HG03103 (cell line): ENCODE measurements around the gene SH3GL3.

Experiments
- ATAC-seq: cut with Tn5 transposase; IDR thresholded peaks from one replicate; pipeline ENCODE4 v1.9.1; 2021; ENCODE audit warnings: low read depth; ENCODE audit not compliant: unreplicated experiment

SH3GL3 gene

DNA sequence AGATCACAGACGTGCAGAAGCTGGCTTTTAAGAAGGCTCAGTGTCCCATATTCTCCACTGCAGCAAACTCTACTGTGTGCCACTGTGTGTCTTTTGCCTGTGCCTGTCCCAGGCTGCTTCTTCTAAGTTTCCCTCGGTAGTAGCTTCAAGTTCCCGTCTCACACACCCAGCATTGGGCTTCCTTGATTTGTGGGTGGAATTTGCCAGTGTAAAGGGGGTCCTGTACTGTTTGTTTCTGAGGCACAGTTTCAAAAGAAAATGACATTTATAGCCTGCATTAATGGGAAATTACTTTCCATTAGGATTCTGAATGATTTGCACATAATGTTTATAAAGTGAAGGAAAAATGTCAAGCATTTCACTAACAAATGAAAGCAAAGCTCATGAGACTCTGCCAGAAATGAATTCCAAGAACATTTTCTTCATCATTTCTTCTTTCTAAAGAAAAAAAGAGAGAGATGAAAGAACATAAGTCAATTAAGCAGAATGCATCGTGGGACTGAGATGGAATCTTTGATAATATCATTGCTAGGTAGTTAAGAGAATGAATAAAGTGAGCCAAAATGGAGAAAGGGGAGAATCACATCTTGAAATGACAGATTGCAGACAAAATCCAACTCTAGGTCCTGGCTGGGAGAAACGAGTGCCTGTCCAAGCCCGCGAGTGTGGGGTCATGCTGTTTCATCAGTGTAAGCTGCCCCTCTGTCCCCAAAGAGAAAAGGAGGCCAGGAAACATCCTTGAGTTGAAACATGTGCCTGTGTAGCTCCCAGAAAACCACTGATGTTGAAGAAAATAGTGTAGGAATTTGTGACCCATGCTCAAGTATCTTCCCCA, 158.2 kb downstream of the SH3GL3 start:
- no peak for ATAC-seq

DNA sequence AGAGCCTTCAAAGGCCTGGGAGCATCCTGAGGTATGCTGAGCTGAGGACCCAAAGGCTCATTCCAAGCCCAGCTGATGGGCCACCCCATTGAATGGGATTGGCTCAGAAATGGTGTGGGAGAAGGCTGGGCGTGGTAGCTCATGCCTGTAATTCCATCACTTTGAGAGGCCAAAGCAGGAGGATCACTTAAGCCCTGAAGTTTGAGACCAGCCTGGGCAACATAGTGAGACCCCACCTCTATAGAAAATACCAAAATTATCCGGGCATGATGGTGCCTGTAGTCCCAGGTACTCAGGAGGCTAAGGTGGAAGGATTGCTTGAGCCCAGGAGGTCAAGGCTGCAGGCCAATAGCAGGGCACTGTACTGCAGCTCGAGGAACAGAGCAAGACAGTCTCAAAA, 163.0 kb downstream of the SH3GL3 start:
- ATAC-seq: no peak

DNA sequence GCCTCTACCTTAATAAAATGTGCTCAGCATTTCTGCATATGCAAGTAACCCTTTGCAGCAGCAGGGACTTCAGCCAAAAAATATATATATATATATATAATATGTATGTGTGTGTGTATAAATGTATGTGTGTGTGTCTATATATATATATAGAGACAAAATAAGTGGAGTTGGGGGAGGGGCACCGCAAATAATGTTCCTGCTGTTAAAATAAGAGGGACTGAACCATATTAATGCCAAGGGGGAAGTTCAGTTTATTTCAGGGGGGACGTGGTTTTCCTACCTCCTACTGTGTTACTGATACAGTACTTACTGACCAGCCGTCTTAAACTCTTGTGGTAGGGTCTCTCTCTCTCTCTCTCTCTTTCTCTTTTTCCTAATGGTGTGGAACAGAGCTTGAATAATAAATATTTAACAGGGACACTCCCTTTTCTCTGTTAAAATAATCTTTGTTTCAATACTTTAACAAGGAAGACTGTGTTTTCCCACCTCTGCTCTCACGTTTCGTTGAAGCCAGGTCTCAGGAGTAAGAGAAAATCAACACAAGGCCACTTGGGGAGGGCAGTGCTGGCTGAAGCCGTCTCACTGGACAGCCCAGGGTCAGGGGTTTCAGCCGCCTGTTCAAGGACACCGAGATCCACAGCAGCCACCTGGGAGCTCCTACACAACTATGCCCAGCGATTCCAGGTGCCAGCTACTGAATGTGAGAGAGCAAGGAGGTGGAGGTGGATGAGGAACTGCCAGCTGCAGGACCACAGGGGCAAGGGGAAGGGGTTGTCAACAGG, 164.0 kb downstream of the SH3GL3 start:
- no peak for ATAC-seq

DNA sequence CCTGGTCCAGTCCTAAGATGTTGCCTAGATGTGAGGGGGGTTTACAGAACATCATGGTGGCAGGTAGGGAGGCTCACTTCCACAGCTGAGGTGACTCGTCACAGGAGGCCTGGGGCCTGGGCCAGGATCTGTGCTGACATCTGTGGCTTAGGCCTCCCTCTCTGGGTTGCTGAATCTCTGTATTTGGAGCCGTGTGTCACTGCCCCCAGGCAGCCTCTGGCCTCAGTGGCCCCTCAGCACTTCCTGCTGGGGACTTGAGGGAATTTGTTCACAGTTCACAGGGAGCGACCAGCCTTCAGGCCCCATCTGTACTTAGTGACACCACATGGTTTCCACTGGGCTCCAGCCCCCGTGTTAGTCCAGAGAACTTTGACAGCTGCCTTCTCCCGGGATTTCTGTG, 165.1 kb downstream of the SH3GL3 start:
- ATAC-seq: no peak

DNA sequence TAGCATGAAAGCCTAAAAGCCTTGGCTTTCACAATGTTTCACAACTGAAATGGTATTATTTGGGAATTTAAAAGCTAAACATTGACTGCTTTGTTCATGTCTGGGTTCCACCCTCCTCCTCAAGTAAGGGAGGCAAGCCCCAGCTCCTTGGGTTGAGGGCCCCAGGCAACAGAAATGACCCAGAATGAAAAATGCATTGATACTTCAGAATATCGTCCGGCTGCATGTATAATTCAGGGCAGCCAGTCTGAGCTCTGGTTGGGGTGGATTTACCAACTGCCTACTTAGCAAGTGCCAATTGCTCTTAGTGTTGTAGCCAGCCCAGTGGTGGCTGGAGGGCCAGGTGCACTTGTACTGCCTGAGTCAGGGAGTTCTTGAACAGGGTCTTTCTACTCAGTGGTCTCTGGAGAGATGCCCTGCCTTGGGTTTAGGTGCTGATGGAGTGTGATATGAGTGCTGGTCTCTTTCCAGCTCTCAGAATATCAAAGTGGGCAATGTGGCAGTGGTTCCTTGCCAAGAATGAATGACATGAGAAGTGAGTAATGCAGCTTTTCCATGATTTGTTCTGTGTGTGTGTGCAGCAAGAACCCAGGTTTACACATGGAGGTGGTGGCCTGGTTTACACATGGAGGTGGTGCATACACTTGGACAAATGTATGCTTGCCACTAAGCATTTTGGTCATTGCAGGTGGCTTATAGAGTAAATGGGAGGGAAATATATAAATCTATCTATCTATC, 165.9 kb downstream of the SH3GL3 start:
- ATAC-seq: no peak

DNA sequence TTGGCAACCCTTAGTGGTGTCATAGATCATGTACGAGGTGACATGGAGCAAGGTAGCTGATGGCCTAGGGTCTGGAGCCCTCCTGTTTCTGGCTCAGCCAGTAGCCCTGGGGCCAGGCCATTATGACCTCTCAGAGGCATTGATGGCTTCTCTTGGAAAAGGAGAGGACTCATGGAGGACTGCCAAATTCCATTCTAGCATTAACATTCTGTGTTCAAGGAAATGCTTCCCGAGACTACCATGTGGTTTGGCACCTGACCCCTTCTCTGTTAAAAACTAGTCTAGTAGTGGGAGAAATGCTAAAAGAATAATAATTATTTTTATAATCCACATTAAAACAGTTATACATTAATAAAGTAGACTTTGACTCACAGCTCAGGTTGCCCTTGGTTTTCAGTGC, 166.6 kb downstream of the SH3GL3 start:
- ATAC-seq: no peak

DNA sequence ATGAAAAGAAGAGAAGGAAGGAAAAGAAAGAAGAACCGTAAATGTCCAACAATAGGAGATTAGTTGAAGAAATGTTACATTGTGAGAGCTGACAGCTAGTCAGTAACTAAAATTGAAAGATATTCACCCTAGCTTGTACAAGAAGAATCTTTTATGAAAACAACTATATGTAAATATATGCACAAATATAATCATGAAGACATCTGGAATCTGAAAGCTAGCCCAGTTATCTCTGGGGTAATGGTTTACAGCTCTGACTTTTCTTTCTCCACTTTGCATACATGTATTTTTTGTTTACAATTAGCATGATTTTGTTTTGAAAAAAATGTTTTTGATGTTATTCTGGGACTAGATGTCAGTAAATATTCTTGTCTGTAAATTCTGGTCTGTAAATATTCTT, 169.7 kb downstream of the SH3GL3 start:
- ATAC-seq: no peak

DNA sequence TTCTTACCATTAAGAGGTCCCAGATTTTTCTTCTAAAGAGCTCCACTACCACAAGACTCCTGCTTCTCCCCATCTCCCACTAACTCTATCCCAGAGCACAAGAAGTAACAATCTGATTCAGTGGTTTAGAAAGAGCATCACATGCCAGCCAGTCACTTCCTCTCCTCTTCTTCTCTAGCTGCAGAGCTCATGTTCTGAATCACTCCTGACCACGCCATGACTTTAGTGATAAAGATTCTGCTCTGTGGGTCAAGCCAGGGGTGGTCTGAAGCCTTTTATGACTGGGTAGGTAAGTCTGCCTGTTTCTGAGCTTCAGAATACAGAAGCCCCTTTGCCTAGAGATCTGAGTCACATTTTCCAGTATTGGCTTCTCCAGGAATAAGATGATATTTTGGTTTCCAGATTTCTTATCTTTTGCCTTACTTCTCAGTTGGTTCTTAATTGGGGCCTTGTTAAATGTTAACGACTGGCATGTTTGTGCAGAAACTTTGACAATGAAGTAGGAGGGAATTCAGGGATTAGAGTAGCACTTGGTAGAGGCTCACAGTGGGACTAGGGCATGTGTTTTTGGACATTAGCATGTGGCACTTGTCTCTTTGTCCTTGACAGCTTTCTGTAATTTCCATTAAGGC, 179.1 kb downstream of the SH3GL3 start:
- no peak for ATAC-seq

DNA sequence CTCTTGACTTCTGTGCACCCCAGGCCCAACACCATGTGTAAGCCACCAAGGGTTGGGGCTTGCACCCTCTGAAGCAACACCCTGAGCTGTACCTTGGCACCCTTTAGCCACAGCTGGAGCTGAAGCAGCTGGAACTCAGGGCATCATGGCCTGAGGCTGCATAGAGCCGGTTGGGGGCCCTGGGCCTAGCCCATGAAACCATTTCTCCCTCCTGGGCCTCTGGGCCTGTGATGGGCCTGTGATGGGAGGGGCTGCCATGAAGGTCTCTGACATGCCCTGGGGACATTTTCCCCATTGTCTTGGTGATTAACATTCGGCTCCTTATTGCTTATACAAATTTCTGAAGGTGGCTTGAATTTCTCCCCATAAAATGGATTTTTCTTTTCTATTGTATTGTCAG, 184.4 kb downstream of the SH3GL3 start:
- no peak for ATAC-seq

DNA sequence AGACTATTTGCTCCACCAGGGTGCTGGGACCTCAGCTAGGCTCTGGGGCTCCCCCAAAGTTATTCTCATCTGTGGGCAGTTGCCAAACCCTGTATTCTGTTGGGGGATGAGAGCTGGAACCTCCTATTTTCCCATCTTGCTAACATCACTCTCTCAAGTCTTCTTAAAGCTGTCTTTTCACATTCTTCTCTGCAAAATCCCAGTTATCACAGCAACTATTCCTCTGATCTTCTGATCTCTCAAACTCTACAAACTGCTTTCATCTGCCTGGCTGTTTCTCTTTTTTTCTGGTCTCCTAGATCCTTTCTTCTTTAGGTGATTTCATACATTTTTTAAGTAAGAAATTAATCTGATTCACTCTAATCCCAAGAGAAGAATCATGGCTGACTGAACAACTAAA, 196.1 kb downstream of the SH3GL3 start:
- no peak for ATAC-seq

DNA sequence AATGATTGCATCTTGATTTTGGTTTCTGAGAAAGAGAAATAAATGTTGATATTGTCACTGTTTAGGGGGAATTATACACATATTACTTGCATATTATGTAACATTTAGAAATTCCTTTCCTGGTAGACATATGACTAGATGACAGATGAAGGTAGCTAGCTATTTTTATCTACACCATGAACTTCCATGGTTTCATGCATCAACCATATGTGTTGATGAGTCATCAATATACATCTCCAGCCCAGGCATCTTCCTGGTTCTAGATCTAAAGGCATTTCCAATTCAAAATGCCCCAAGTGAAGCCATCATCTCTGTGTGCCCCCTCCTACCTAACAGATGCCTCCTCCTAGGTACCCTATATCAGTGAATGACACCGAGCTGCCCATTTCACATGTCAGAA, 197.3 kb downstream of the SH3GL3 start:
- ATAC-seq: no peak

DNA sequence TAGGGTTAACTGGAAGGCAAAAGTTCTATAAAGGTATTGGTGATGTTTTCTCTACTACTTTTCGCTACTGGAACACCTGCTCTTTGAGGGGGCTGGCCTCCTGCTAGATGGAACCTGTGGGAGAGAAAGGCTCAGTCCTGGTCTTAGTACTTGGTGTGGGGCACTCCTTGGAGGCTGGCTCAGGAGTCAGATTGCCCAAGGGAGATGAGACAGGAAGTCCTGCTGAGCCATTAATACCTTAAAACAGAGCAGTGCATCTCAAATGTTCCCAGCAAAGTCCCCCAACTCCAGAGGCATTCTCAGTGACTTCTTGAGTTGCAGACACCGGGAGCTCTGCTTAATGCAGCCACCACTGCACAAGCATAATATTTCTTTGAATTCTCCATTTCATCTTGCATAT, 203.7 kb downstream of the SH3GL3 start:
- no peak for ATAC-seq

DNA sequence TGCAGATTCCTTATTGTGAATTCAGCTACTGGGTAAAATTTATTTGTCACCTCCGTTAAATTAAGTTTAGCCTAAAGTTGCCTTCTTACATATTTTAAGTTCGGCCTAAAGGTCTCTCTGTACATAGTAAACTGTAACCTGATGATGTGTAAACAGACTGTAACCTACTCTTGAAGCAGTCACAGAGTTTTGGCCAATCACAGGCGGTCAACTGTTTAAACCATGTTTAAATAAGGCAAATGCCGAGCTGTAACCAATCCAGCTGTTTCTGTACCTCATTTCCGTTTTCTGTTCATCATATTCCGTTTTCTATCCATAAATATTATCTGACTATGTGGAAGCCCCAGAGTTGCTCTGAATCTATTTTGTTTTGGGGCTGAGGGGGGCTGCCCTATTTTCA, 204.4 kb downstream of the SH3GL3 start:
- no peak for ATAC-seq

DNA sequence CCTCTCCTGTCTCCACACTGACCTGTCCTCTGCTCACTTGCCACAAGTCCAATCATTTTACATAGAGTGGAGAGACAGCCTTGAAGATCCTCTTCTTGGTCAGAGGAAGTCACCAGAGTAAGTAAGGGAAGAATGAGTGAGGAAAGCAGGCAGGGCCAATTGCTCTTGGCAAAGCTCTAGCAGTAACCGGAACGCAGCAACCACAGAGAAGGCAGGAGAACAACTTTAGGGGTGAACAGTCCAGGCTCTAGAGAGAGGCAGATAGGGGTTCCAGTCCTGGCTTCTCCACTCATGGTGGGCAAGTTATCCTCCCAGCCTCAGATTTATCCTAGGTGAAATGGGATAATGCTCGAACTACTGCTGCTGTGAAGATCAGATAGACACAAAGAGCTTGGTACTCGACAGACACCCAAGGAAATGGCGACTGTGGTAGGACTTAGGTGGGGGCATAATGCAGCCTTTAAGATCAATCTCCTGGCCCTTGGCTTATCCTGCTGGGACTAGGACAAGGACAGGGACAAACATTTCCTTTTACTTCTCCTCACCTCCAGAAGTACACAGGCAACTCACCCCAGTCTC, 205.6 kb downstream of the SH3GL3 start:
- ATAC-seq: no peak

DNA sequence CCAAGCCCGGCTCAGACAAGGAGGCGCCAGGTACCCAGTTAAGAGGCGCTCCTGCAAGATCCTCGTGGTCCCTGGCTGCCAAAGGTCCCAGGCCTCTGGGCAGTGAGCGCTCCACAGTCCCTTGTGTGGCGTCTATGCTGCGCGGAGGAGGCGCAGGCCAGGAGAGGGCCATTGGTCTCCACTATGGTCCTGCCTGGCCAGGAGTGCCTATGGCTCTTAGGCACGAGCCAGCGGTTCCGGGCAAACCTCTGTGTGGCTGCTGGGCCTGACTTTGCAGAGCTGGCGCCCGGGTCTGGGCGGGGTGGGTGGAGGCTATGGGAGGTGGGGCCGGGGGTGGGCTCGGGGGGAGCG, 206.1 kb downstream of the SH3GL3 start:
- ATAC-seq: no peak

DNA sequence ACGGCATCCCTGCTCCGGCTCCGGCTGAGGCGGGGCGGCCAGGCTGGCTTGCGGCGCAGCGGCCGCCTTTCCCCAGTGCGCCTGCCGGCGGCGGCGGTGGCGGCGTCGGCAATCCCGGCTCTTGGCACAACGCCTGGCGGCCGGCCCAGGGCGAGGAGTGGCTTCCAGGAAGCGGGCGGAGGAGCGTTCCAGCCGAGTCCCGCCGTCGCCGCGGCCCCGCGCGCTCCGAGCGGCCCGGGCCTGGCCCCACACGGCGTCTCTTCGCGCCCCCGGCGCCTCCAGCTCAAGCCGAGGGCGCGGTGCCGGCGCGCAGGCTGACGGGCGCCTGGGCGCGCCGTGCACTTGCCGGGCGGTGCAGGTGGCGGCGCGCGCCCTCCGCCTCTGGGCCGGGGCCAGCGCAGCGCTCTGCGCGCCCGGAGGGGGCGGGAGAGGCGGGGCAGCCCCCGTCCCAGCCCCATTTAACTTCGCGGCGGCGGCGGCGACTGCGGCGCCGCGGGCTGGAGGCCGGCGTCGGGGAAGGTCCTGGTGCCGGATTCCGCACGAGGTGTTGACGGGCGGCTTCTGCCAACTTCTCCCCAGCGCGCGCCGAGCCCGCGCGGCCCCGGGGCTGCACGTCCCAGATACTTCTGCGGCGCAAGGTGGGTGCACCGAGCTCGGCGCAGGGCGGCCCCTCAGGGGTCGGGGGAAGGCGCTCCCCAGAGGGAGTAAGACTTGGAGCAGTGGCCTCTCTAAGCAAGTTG, 206.7 kb downstream of the SH3GL3 start, which contains the start of gene ADAMTSL3:
ADAMTSL3 (plus strand) TSS at position 485 of the 740 bp plus-strand sequence. CDS start 1,639 bp downstream, outside the sequence.
- ATAC-seq: no peak

DNA sequence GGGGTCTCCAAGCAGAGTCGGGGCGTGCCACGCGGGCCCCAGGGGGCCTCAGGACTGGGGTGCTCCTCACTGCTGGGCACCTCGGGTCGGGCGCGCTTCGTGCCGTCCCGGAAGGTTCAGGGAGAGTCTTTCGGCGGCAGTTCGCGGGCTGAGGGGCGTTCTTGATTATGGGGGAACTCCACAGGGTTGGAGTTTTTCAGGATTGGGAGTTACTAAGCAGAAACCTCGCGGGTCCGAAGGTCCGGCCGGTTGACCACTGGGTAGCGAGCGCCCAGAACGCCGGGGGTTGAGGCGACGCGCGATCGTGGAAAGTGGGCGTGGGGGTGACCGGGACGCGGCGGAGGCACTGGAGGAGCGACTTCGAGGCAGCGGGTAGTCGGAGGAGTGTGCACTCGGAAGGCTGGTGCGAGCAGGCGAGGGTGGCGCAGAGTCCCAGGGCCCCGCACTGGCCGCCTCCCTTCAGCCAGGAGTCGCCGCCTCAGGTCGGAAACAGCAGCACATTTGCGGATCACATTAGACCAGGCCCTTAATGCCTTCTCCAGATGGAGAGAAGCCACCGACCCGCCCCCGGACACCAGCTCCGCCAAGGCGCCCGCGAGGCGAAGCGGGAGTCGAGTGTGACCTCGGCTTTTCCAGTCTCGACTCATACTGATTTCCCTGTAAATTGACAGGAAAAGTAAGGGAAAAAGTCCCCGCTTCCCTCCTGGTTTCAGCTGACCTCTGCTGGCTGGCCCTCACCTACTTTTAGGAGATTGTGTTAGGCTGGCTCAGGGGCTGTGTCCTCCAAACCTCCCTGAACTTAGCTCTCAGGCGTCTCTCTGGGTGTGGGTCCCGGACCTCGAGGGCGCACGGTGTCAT, 207.5 kb downstream of the SH3GL3 start:
- no peak for ATAC-seq

DNA sequence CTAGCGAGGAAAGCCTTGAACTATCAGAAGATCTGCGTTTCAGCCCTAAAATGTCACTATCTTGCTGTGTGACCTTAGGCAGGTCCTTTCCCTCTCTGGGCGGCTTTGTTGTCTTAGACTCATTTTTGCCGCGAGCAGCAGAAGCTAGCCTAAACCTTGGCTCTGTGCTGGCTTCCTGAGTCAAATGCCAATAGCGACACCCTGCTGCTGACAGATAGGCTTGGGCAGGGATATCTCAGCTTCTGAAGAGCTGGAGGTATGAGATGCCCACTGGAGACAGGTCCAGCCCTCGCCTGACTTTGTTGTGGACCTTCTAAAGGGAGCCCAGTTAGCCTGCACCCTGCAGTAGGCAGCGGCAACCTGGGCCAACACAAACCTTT, 208.1 kb downstream of the SH3GL3 start:
- ATAC-seq: no peak

DNA sequence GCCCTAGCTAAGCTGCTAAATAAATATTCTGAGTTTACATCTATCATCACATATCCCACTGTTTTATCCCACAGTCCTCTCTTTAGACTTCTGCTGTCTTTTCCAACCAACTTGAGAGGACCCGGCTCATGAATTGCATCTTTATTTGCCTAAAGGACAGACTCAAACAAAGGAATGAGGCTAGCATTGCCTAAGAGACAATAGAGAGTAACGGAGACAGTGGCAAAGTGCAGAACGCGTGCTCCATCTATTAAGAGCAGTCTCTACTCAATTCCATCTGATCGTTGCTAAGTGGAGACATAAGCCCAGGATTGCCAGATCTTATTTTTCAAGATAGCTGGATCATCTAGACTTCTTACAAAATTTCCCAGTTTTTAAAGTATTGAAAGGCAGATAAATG, 209.1 kb downstream of the SH3GL3 start:
- no peak for ATAC-seq
